ENCODE measurements around the gene UCMA. TPM values are rescaled to one million over a fixed set of nuclear protein-coding genes. Genes with fewer than 3 reads are reported as not detected.

The UCMA gene
- total RNA-seq, 1 experiment from 2014 or later: not detected

DNA sequence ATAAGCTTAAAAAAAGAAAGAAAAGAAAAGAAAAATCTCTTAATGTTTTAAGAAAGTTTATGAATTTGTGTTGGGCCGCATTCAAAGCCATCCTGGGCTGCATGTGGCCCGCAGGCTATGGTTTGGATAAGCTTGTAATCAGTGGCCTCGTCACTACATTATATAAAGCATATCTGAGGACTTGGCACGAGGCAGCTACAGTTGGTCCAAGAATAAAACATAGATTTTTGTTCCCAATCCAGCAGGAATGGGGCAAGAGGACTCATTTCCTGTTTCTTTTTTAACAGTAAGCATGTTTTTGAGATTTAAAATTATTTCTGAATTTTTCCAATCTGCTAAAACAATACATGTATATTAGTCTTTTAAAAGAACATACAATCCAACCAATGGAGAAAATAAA is 44.2 kb downstream of the UCMA start:
- no peak overlapping the region for H3K27ac ChIP-seq (ENCODE audit: low read length)
- H2AFZ ChIP-seq (ENCODE audit: low read length): no peak overlapping the region
- no peaks in the 10 kb centered on the region for H3K27me3 ChIP-seq (ENCODE audit: low read length)
- H3K4me1 ChIP-seq (ENCODE audit: insufficient read depth, low read length): no peaks in the 10 kb centered on the region
- H3K4me3 ChIP-seq (ENCODE audit: low read length): no peak overlapping the region
- H3K4me2 ChIP-seq (ENCODE audit: low read length): no peak overlapping the region
- intact Hi-C loops (cut with micrococcal nuclease): no loop called here
- no peak for DNase-seq
- no peaks in the 10 kb centered on the region for H3F3A ChIP-seq (ENCODE audit: low read length, unreplicated experiment)
- no peaks in the 10 kb centered on the region for H3K9me3 ChIP-seq (ENCODE audit: low read length)
- H3K9me2 ChIP-seq (replicated peaks; ENCODE audit: low read length): no peaks in the 10 kb centered on the region
- H4K20me1 ChIP-seq (ENCODE audit: low read length): no peaks in the 10 kb centered on the region
- POLR2A ChIA-PET (ENCODE audit: unreplicated experiment): no interaction called here
- BruUV-seq (replicated peaks): no TSS peak
- H3K9ac ChIP-seq (ENCODE audit: low read length): no peak overlapping the region
- no peaks in the 10 kb centered on the region for H3K79me2 ChIP-seq (ENCODE audit: low read length)
- ATAC-seq: no peak
- CTCF ChIA-PET: no interaction called here
- TF ChIP-seq EZH2phosphoT487 (IDR thresholded peaks at IDR 0.05; ENCODE audit: borderline replicate concordance, low read length) (no peak), EZH2 (IDR thresholded peaks at IDR 0.05; ENCODE audit: low read length, unreplicated experiment) (no peak)
- TF ChIP-seq, protein P1, sequence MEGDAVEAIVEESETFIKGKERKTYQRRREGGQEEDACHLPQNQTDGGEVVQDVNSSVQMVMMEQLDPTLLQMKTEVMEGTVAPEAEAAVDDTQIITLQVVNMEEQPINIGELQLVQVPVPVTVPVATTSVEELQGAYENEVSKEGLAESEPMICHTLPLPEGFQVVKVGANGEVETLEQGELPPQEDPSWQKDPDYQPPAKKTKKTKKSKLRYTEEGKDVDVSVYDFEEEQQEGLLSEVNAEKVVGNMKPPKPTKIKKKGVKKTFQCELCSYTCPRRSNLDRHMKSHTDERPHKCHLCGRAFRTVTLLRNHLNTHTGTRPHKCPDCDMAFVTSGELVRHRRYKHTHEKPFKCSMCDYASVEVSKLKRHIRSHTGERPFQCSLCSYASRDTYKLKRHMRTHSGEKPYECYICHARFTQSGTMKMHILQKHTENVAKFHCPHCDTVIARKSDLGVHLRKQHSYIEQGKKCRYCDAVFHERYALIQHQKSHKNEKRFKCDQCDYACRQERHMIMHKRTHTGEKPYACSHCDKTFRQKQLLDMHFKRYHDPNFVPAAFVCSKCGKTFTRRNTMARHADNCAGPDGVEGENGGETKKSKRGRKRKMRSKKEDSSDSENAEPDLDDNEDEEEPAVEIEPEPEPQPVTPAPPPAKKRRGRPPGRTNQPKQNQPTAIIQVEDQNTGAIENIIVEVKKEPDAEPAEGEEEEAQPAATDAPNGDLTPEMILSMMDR (conservative IDR thresholded peaks at IDR 0.05; ENCODE audit: low read depth, low read length): no peak
- no peaks in the 10 kb centered on the region; the same call in 1 of the 2 replicates for H3K36me3 ChIP-seq (ENCODE audit: low read depth, low read length)

DNA sequence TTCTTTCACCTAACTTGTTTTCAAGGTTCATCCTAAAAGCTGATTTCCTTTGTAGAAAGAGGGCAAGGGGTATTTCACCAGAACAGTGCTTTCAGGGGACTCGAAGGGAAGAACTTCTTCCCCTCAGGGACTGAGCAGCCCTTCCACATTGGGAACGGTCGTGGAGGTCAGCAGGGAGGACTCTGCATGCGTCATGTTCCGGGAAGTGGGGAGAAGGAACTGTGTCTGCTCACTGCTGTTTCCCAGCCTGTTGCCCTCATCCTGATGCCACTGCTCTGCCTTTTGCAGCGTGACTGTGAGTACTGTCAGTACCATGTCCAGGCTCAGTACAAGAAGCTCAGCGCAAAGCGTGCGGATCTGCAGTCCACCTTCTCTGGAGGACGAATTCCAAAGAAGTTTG is 45.6 kb downstream of the UCMA start:
- TF ChIP-seq, protein P1 (conservative IDR thresholded peaks at IDR 0.05; ENCODE audit: low read depth, low read length): no peak
- TF ChIP-seq EZH2 (IDR thresholded peaks at IDR 0.05; ENCODE audit: low read length, unreplicated experiment): no peak
- TF ChIP-seq EZH2phosphoT487 (IDR thresholded peaks at IDR 0.05; ENCODE audit: borderline replicate concordance, low read length): no peak
- Histone ChIP-seq H3K27ac (ENCODE audit: low read length) (no peak overlapping the region), H3K9ac (ENCODE audit: low read length) (no peak overlapping the region), H3K9me3 (ENCODE audit: low read length) (no peaks in the 10 kb centered on the region), H3K79me2 (ENCODE audit: low read length) (no peaks in the 10 kb centered on the region), H3F3A (ENCODE audit: low read length, unreplicated experiment) (no peaks in the 10 kb centered on the region), H3K9me2 (replicated peaks; ENCODE audit: low read length) (no peaks in the 10 kb centered on the region), H3K4me2 (ENCODE audit: low read length) (no peak overlapping the region), H3K36me3 (ENCODE audit: low read depth, low read length) (no peaks in the 10 kb centered on the region; the same call in 1 of the 2 replicates), H2AFZ (ENCODE audit: low read length) (no peak overlapping the region), H3K4me1 (ENCODE audit: insufficient read depth, low read length) (no peaks in the 10 kb centered on the region), H4K20me1 (ENCODE audit: low read length) (no peaks in the 10 kb centered on the region), H3K27me3 (ENCODE audit: low read length) (no peaks in the 10 kb centered on the region), H3K4me3 (ENCODE audit: low read length) (no peak overlapping the region)
- DNase-seq (no peak), ATAC-seq (no peak)
- POLR2A ChIA-PET (ENCODE audit: unreplicated experiment): no interaction called here
- CTCF ChIA-PET: no interaction called here
- BruUV-seq (replicated peaks): no TSS peak
- intact Hi-C loops (cut with micrococcal nuclease): no loop called here

DNA sequence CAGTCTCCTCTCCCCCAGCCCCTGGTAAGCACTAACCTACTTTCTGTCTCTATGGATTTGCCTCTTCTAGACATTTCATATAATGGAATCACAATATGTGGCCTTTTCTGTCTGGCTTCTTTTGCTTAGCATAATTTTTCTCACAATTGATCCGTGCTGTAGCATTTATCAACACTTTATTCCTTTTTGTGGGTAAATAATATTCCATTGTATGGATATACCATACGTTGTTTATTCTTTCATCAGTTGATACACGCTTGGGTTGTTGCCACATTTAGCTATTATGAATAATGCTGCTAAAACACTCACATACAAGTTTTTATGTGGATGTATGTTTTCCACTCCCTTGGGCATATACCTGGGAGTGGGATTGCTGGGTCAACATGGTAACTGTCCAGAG is 47.0 kb downstream of the UCMA start:
- Histone ChIP-seq H3K9ac (ENCODE audit: low read length) (no peak overlapping the region), H3K9me3 (ENCODE audit: low read length) (no peaks in the 10 kb centered on the region), H3K36me3 (ENCODE audit: low read depth, low read length) (no peaks in the 10 kb centered on the region; the same call in 1 of the 2 replicates), H3K79me2 (ENCODE audit: low read length) (no peaks in the 10 kb centered on the region), H4K20me1 (ENCODE audit: low read length) (no peaks in the 10 kb centered on the region), H3K9me2 (replicated peaks; ENCODE audit: low read length) (no peaks in the 10 kb centered on the region), H3K27me3 (ENCODE audit: low read length) (no peaks in the 10 kb centered on the region), H2AFZ (ENCODE audit: low read length) (no peak overlapping the region), H3F3A (ENCODE audit: low read length, unreplicated experiment) (no peaks in the 10 kb centered on the region), H3K4me1 (ENCODE audit: insufficient read depth, low read length) (no peaks in the 10 kb centered on the region), H3K27ac (ENCODE audit: low read length) (no peak overlapping the region), H3K4me2 (ENCODE audit: low read length) (no peak overlapping the region), H3K4me3 (ENCODE audit: low read length) (no peak overlapping the region)
- intact Hi-C loops (cut with micrococcal nuclease): no loop called here
- no peak for TF ChIP-seq EZH2phosphoT487 (IDR thresholded peaks at IDR 0.05; ENCODE audit: borderline replicate concordance, low read length)
- no peak for TF ChIP-seq EZH2 (IDR thresholded peaks at IDR 0.05; ENCODE audit: low read length, unreplicated experiment)
- TF ChIP-seq, protein P1 (conservative IDR thresholded peaks at IDR 0.05; ENCODE audit: low read depth, low read length): no peak
- BruUV-seq (replicated peaks): no TSS peak
- CTCF ChIA-PET: no interaction called here
- POLR2A ChIA-PET (ENCODE audit: unreplicated experiment): no interaction called here
- DNase-seq: no peak
- ATAC-seq: no peak

Data from PC-3 (cell line).